GM21367 (cell line): ENCODE results near the gene REEP3.
"Not testable (repeated sequence)": the region's sequence is repeated elsewhere in the genome, so short reads cannot be mapped to it uniquely, and the experiment has no call there.

Experiments used
- ATAC-seq: cut with Tn5 transposase; IDR thresholded peaks from one replicate; pipeline ENCODE4 v1.9.1; 2021; ENCODE audit not compliant: unreplicated experiment

Gene REEP3

GRCh38 chr10:63628526-63629362 lies 107.5 kb downstream of the REEP3 start:
- ATAC-seq: peak; percentile 34

- ATAC-seq: peak; percentile 44
Measured at GRCh38 chr10:63629363-63630084, 108.3 kb downstream of the REEP3 start.

- peak; percentile 35 for ATAC-seq
Measured at GRCh38 chr10:63630085-63630930, 109.1 kb downstream of the REEP3 start.

- no peak for ATAC-seq
Measured at GRCh38 chr10:63630931-63631680, 109.9 kb downstream of the REEP3 start.

GRCh38 chr10:63631991-63632390 lies 110.8 kb downstream of the REEP3 start:
- no peak for ATAC-seq

GRCh38 chr10:63633677-63634487 lies 112.7 kb downstream of the REEP3 start:
- ATAC-seq: no peak

- ATAC-seq: no peak
Measured at GRCh38 chr10:63634488-63635065, 113.4 kb downstream of the REEP3 start.

- no peak for ATAC-seq
Measured at GRCh38 chr10:63636812-63637211, 115.6 kb downstream of the REEP3 start.

GRCh38 chr10:63637901-63638327 lies 116.7 kb downstream of the REEP3 start:
- no peak for ATAC-seq

GRCh38 chr10:63641366-63641765 lies 120.2 kb downstream of the REEP3 start:
- no peak for ATAC-seq

- ATAC-seq: no peak
Measured at GRCh38 chr10:63641799-63642198, 120.6 kb downstream of the REEP3 start.

GRCh38 chr10:63642808-63643207 lies 121.6 kb downstream of the REEP3 start:
- ATAC-seq: no peak

GRCh38 chr10:63644418-63645142 lies 123.4 kb downstream of the REEP3 start:
- no peak for ATAC-seq

- ATAC-seq: no peak
Measured at GRCh38 chr10:63645195-63645594, 124.0 kb downstream of the REEP3 start.

- ATAC-seq: no peak
Measured at GRCh38 chr10:63646491-63646890, 125.3 kb downstream of the REEP3 start.

- no peak for ATAC-seq
Measured at GRCh38 chr10:63651864-63652263, 130.7 kb downstream of the REEP3 start.

GRCh38 chr10:63653747-63654146 lies 132.5 kb downstream of the REEP3 start:
- no peak for ATAC-seq

- no peak for ATAC-seq
Measured at GRCh38 chr10:63657761-63658160, 136.6 kb downstream of the REEP3 start.

GRCh38 chr10:63660941-63661340 lies 139.7 kb downstream of the REEP3 start:
- ATAC-seq: not testable (repeated sequence)
